Activated T-helper 2 cell treated with anti-CD3 and anti-CD28 coated beads, Interferon-gamma antibody, Interleukin-2, Interleukin-4, amounts not matched to agents 10 μg/mL and 5 μg/mL and 100 μg/mL, durations not matched to agents 14 hours and 24 hours and 36 hours (primary cell): ENCODE data around the gene STX1B. TPM values are rescaled to one million over a fixed set of nuclear protein-coding genes. Genes with fewer than 3 reads are reported as not detected.
"Not testable (repeated sequence)": the region's sequence is repeated elsewhere in the genome, so short reads cannot be mapped to it uniquely, and the experiment has no call there.

ENCODE experiments used
- DNase-seq: peaks from one replicate; pipeline ENCODE4 v3.0.0; 2021; ENCODE audit warnings: low spot score
- H3K27ac Mint-ChIP-seq: one replicate; pipeline ENCODE4 v1.8.0; 2021; ENCODE audit warnings: mixed read lengths
- H3K27me3 Mint-ChIP-seq: one replicate; pipeline ENCODE4 v1.8.0; 2021; ENCODE audit warnings: low read depth, mixed read lengths
- H3K36me3 Mint-ChIP-seq: one replicate; pipeline ENCODE4 v1.8.0; 2021; ENCODE audit warnings: low read depth, mixed read lengths
- H3K4me1 Mint-ChIP-seq: one replicate; pipeline ENCODE4 v1.8.0; 2021; ENCODE audit warnings: low read depth, mixed read lengths
- H3K4me3 Mint-ChIP-seq: one replicate; pipeline ENCODE4 v1.8.0; 2021; ENCODE audit warnings: low read depth, mild to moderate bottlenecking, moderate library complexity, mixed read lengths
- H3K9me3 Mint-ChIP-seq: one replicate; pipeline ENCODE4 v1.8.0; 2021; ENCODE audit warnings: mixed read lengths
- intact Hi-C: fragments of 100-400 bp; cut with micrococcal nuclease; formaldehyde crosslinking; loops from one replicate; pipeline ENCODE4 v1.15.1; 2023
- total RNA-seq: library from RNA; stranded (reverse); gene quantifications from 2 replicates; pipeline ENCODE4 v1.2.3, GENCODE V29; 2022

STX1B gene
- total RNA-seq, 1 donor from 2014 or later, result 0.57 TPM

- no peaks in the 10 kb centered on the region for H3K27me3 Mint-ChIP-seq
- no peak for DNase-seq
- H3K9me3 Mint-ChIP-seq, result no peaks in the 10 kb centered on the region
- peaks cover 16% of the 10 kb centered on the region for H3K4me1 Mint-ChIP-seq
- intact Hi-C loops, result no loop called here
- no peak overlapping the region for H3K4me3 Mint-ChIP-seq
- no peak overlapping the region for H3K27ac Mint-ChIP-seq
- peaks cover 12% of the 10 kb centered on the region for H3K36me3 Mint-ChIP-seq
Measured at GRCh38 chr16:31031276-31031675, 20.8 kb upstream of the STX1B start.

GRCh38 chr16:31029272-31029671 is 18.8 kb upstream of the STX1B start:
- H3K9me3 Mint-ChIP-seq, result no peaks in the 10 kb centered on the region
- H3K4me3 Mint-ChIP-seq, result no peak overlapping the region
- no peaks in the 10 kb centered on the region for H3K27me3 Mint-ChIP-seq
- no peak overlapping the region for H3K27ac Mint-ChIP-seq
- peaks cover 13% of the 10 kb centered on the region for H3K4me1 Mint-ChIP-seq
- no peak for DNase-seq
- peaks cover 5% of the 10 kb centered on the region for H3K36me3 Mint-ChIP-seq
- intact Hi-C loops, result no loop called here

GRCh38 chr16:31025339-31025738 is 14.9 kb upstream of the STX1B start:
- Mint-ChIP-seq H3K9me3 (no peaks in the 10 kb centered on the region), H3K27me3 (no peaks in the 10 kb centered on the region), H3K4me3 (no peak overlapping the region), H3K4me1 (peaks cover 10% of the 10 kb centered on the region), H3K36me3 (no peaks in the 10 kb centered on the region), H3K27ac (no peak overlapping the region)
- DNase-seq, result no peak
- intact Hi-C loops, result no loop called here

- Mint-ChIP-seq H3K27ac (no peak overlapping the region), H3K4me1 (peaks cover 10% of the 10 kb centered on the region), H3K27me3 (no peaks in the 10 kb centered on the region), H3K36me3 (no peaks in the 10 kb centered on the region), H3K9me3 (no peaks in the 10 kb centered on the region), H3K4me3 (no peak overlapping the region)
- intact Hi-C loops, result no loop called here
- DNase-seq, result no peak
Measured at GRCh38 chr16:31023627-31024226, 13.3 kb upstream of the STX1B start.

GRCh38 chr16:31023252-31023602 is 12.8 kb upstream of the STX1B start:
- no peak for DNase-seq
- no peak overlapping the region for H3K4me3 Mint-ChIP-seq
- H3K27me3 Mint-ChIP-seq, result no peaks in the 10 kb centered on the region
- H3K4me1 Mint-ChIP-seq, result peaks cover 10% of the 10 kb centered on the region
- intact Hi-C loops, result no loop called here
- H3K36me3 Mint-ChIP-seq, result no peaks in the 10 kb centered on the region
- H3K9me3 Mint-ChIP-seq, result no peaks in the 10 kb centered on the region
- no peak overlapping the region for H3K27ac Mint-ChIP-seq

- no peaks in the 10 kb centered on the region for H3K9me3 Mint-ChIP-seq
- intact Hi-C loops, result no loop called here
- H3K27ac Mint-ChIP-seq, result no peak overlapping the region
- H3K27me3 Mint-ChIP-seq, result no peaks in the 10 kb centered on the region
- H3K36me3 Mint-ChIP-seq, result no peaks in the 10 kb centered on the region
- H3K4me1 Mint-ChIP-seq, result peaks cover 10% of the 10 kb centered on the region
- H3K4me3 Mint-ChIP-seq, result no peak overlapping the region
- no peak for DNase-seq
Measured at GRCh38 chr16:31022544-31023251, 12.3 kb upstream of the STX1B start.

GRCh38 chr16:31020536-31020935 is 10.1 kb upstream of the STX1B start:
- H3K4me1 Mint-ChIP-seq, result peaks cover 10% of the 10 kb centered on the region
- DNase-seq, result no peak
- no peaks in the 10 kb centered on the region for H3K36me3 Mint-ChIP-seq
- no peaks in the 10 kb centered on the region for H3K27me3 Mint-ChIP-seq
- intact Hi-C loops, result no loop called here
- no peak overlapping the region for H3K4me3 Mint-ChIP-seq
- no peaks in the 10 kb centered on the region for H3K9me3 Mint-ChIP-seq
- no peak overlapping the region for H3K27ac Mint-ChIP-seq

GRCh38 chr16:31017756-31018155 is 7.3 kb upstream of the STX1B start:
- H3K27ac Mint-ChIP-seq, DNase-seq, H3K9me3 Mint-ChIP-seq, H3K4me3 Mint-ChIP-seq, intact Hi-C loops, H3K4me1 Mint-ChIP-seq, H3K36me3 Mint-ChIP-seq: not testable (repeated sequence)
- peaks cover 13% of the 10 kb centered on the region for H3K27me3 Mint-ChIP-seq

GRCh38 chr16:31016018-31016417 is 5.6 kb upstream of the STX1B start:
- Mint-ChIP-seq H3K4me1 (no peaks in the 10 kb centered on the region), H3K4me3 (no peak overlapping the region), H3K27ac (no peak overlapping the region), H3K27me3 (peaks cover 29% of the 10 kb centered on the region), H3K36me3 (no peaks in the 10 kb centered on the region), H3K9me3 (no peaks in the 10 kb centered on the region)
- intact Hi-C loops, result no loop called here
- no peak for DNase-seq

- H3K4me1 Mint-ChIP-seq, H3K9me3 Mint-ChIP-seq, DNase-seq, H3K4me3 Mint-ChIP-seq, H3K27ac Mint-ChIP-seq, H3K36me3 Mint-ChIP-seq, intact Hi-C loops: not testable (repeated sequence)
- peaks cover 45% of the 10 kb centered on the region for H3K27me3 Mint-ChIP-seq
Measured at GRCh38 chr16:31013292-31013691, 2.9 kb upstream of the STX1B start.

GRCh38 chr16:31011815-31012214 is 1.4 kb upstream of the STX1B start:
- DNase-seq, H3K9me3 Mint-ChIP-seq, H3K36me3 Mint-ChIP-seq, H3K4me1 Mint-ChIP-seq, intact Hi-C loops, H3K27ac Mint-ChIP-seq: not testable (repeated sequence)
- Mint-ChIP-seq H3K4me3 (peak overlapping the region; percentile 57), H3K27me3 (peaks cover 45% of the 10 kb centered on the region)

- peaks cover 48% of the 10 kb centered on the region for H3K27me3 Mint-ChIP-seq
- peaks cover 3% of the 10 kb centered on the region for H3K4me1 Mint-ChIP-seq
- H3K36me3 Mint-ChIP-seq, result no peaks in the 10 kb centered on the region
- no peak overlapping the region for H3K27ac Mint-ChIP-seq
- H3K9me3 Mint-ChIP-seq, result no peaks in the 10 kb centered on the region
- intact Hi-C loops, result no loop called here
- DNase-seq, result no peak
- H3K4me3 Mint-ChIP-seq, result peak overlapping the region; percentile 60
Measured at GRCh38 chr16:31009894-31010584, 399 bp downstream of the STX1B start.

GRCh38 chr16:31009120-31009519 is 1.3 kb downstream of the STX1B start:
- no peak overlapping the region for H3K27ac Mint-ChIP-seq
- DNase-seq, result no peak
- H3K27me3 Mint-ChIP-seq, result peaks cover 47% of the 10 kb centered on the region
- no peak overlapping the region for H3K4me3 Mint-ChIP-seq
- H3K4me1 Mint-ChIP-seq, result peaks cover 3% of the 10 kb centered on the region
- no peaks in the 10 kb centered on the region for H3K36me3 Mint-ChIP-seq
- intact Hi-C loops, result no loop called here
- no peaks in the 10 kb centered on the region for H3K9me3 Mint-ChIP-seq
